ENCODE results near the gene CAMSAP2.

DNA sequence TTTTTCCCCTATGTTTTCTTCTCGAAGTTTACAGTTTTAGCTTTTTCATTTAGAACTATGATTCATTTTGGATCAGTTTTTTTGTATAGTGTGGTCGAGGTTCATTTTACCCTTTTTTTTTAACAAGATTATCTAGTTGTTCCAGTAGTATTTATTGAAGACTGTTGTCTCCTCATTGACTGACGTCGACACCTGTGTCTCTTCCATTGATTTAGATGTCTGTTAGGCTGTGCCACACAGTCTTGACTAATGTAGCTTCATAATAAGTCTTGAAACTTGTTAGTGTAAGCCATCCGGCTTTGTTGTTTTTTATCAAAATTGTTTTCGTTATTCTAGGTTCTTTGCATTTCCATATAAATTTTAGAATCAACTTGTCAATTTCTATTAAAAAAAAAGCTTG is 45.2 kb downstream of the CAMSAP2 start:
- TF ChIP-seq, protein P1, sequence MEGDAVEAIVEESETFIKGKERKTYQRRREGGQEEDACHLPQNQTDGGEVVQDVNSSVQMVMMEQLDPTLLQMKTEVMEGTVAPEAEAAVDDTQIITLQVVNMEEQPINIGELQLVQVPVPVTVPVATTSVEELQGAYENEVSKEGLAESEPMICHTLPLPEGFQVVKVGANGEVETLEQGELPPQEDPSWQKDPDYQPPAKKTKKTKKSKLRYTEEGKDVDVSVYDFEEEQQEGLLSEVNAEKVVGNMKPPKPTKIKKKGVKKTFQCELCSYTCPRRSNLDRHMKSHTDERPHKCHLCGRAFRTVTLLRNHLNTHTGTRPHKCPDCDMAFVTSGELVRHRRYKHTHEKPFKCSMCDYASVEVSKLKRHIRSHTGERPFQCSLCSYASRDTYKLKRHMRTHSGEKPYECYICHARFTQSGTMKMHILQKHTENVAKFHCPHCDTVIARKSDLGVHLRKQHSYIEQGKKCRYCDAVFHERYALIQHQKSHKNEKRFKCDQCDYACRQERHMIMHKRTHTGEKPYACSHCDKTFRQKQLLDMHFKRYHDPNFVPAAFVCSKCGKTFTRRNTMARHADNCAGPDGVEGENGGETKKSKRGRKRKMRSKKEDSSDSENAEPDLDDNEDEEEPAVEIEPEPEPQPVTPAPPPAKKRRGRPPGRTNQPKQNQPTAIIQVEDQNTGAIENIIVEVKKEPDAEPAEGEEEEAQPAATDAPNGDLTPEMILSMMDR (IDR thresholded peaks at IDR 0.05): no peak
- TF ChIP-seq POLR2A (IDR thresholded peaks at IDR 0.05; ENCODE audit: low read length) (no peak), CBX8 (IDR thresholded peaks at IDR 0.05) (no peak), HDAC2 (IDR thresholded peaks at IDR 0.05) (no peak), EP300 (IDR thresholded peaks at IDR 0.05) (no peak), MAFK (IDR thresholded peaks at IDR 0.05; ENCODE audit: partially characterized antibody) (no peak), RAD21 (conservative IDR thresholded peaks at IDR 0.05 in 1 of 2, IDR thresholded peaks at IDR 0.05 in 1 of 2) (no peak), SREBF2 (IDR thresholded peaks at IDR 0.05) (no peak)
- TF ChIP-seq, protein P2, sequence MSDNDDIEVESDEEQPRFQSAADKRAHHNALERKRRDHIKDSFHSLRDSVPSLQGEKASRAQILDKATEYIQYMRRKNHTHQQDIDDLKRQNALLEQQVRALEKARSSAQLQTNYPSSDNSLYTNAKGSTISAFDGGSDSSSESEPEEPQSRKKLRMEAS (IDR thresholded peaks at IDR 0.05): no peak
- TF ChIP-seq, protein P3, sequence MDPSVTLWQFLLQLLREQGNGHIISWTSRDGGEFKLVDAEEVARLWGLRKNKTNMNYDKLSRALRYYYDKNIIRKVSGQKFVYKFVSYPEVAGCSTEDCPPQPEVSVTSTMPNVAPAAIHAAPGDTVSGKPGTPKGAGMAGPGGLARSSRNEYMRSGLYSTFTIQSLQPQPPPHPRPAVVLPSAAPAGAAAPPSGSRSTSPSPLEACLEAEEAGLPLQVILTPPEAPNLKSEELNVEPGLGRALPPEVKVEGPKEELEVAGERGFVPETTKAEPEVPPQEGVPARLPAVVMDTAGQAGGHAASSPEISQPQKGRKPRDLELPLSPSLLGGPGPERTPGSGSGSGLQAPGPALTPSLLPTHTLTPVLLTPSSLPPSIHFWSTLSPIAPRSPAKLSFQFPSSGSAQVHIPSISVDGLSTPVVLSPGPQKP (IDR thresholded peaks at IDR 0.05; ENCODE audit: low read depth, low read length): no peak

All from A549 (cell line).